AG08395 (cell line): ENCODE measurements around the gene SHANK3.
A peak's percentile ranks its signal among the peaks of the same experiment; 100 is the strongest.
"Not testable (repeated sequence)": the region's sequence is repeated elsewhere in the genome, so short reads cannot be mapped to it uniquely, and the experiment has no call there.

Experiments
- DNase-seq: peaks from one replicate; pipeline ENCODE4 v3.0.0; 2012; ENCODE audit warnings: mixed read lengths, low spot score

The SHANK3 gene

GRCh38 chr22:50672471-50673230, at the start of gene SHANK3:
SHANK3 (plus strand) TSS chr22:50672823.
- peak; percentile 2 for DNase-seq

GRCh38 chr22:50624347-50625130, 48.1 kb upstream of the SHANK3 start:
- no peak for DNase-seq

- no peak for DNase-seq
These were observed 47.5 kb upstream of the SHANK3 start for GRCh38 chr22:50625131-50625567.

GRCh38 chr22:50625568-50626313, 46.9 kb upstream of the SHANK3 start:
- DNase-seq, result no peak

- DNase-seq, result no peak
These were observed 46.2 kb upstream of the SHANK3 start for GRCh38 chr22:50626314-50626849.

GRCh38 chr22:50626850-50627641, 45.6 kb upstream of the SHANK3 start:
- DNase-seq, result no peak

- DNase-seq, result peak; percentile 94
These were observed 44.7 kb upstream of the SHANK3 start, which contains the start of gene ARSA for GRCh38 chr22:50627642-50628542. ARSA (minus strand) TSS chr22:50628152; CDS start chr22:50627779, 373 bp downstream.

- no peak for DNase-seq
These were observed 44.0 kb upstream of the SHANK3 start for GRCh38 chr22:50628543-50629134.

GRCh38 chr22:50630376-50630775, 42.2 kb upstream of the SHANK3 start:
- no peak for DNase-seq

GRCh38 chr22:50633086-50633485, 39.5 kb upstream of the SHANK3 start:
- no peak for DNase-seq

GRCh38 chr22:50633771-50634170, 38.9 kb upstream of the SHANK3 start:
- DNase-seq, result no peak

GRCh38 chr22:50635591-50635990, 37.0 kb upstream of the SHANK3 start:
- DNase-seq, result no peak

- DNase-seq, result not testable (repeated sequence)
These were observed 32.3 kb upstream of the SHANK3 start for GRCh38 chr22:50640296-50640695.

- DNase-seq, result no peak
These were observed 31.6 kb upstream of the SHANK3 start for GRCh38 chr22:50640857-50641647.

- DNase-seq, result peak; percentile 34
These were observed 30.7 kb upstream of the SHANK3 start for GRCh38 chr22:50641696-50642607.

GRCh38 chr22:50643021-50643820, 29.4 kb upstream of the SHANK3 start:
- not testable (repeated sequence) for DNase-seq

- not testable (repeated sequence) for DNase-seq
These were observed 28.9 kb upstream of the SHANK3 start for GRCh38 chr22:50643821-50644101.
